Natural killer cell (primary cell): ENCODE measurements around the gene HES6. TPM values are rescaled to one million over a fixed set of nuclear protein-coding genes. Genes with fewer than 3 reads are reported as not detected.

Source experiments
- ATAC-seq, 3 donors: fragments of 150-1000 bp in 2 of 3; fragments of 200-7000 bp in 1 of 3; cut with Tn5 transposase; 1 replicate in 1 of 3; 2 replicates in 2 of 3; pipeline ENCODE4 v1.10.0; 2021; ENCODE audit warnings: mild to moderate bottlenecking in 2 of 3, moderate library complexity in 2 of 3
- DNase-seq, 2 donors: peaks; one replicate each; pipeline versions ENCODE4 v3.0.0 to v3.0.0-alpha.2; 2013 to 2021; ENCODE audit warnings: mixed read lengths in 1 of 2
- H3K27ac ChIP-seq: one replicate; pipeline ENCODE4 v1.5.1; 2013; ENCODE audit warnings: mild to moderate bottlenecking, low read length
- H3K27me3 ChIP-seq: one replicate; pipeline ENCODE4 v1.6.1; 2013; ENCODE audit warnings: low read length; ENCODE audit not compliant: control insufficient read depth, insufficient read depth
- H3K36me3 ChIP-seq: one replicate; pipeline ENCODE4 v1.6.1; 2013; ENCODE audit warnings: low read length; ENCODE audit not compliant: control insufficient read depth, insufficient read depth
- H3K4me1 ChIP-seq: one replicate; pipeline ENCODE4 v1.6.1; 2013; ENCODE audit warnings: low read length; ENCODE audit not compliant: control insufficient read depth, insufficient read depth
- H3K4me3 ChIP-seq: one replicate; pipeline ENCODE4 v1.5.1; 2013; ENCODE audit warnings: low read length
- H3K9me3 ChIP-seq: one replicate; pipeline ENCODE4 v1.6.1; 2013; ENCODE audit warnings: low read length; ENCODE audit not compliant: control insufficient read depth, insufficient read depth
- H3K27ac Mint-ChIP-seq, 2 donors: one replicate each; pipeline ENCODE4 v1.8.0; 2022; ENCODE audit warnings: mild to moderate bottlenecking in 2 of 2, mixed read lengths in 2 of 2, moderate library complexity in 1 of 2
- H3K27me3 Mint-ChIP-seq, 2 donors: one replicate each; pipeline ENCODE4 v1.8.0; 2022; ENCODE audit warnings: low read depth in 2 of 2, mixed read lengths in 2 of 2
- H3K36me3 Mint-ChIP-seq: one replicate; pipeline ENCODE4 v1.8.0; 2022; ENCODE audit warnings: mixed read lengths
- H3K4me1 Mint-ChIP-seq, 2 donors: one replicate each; pipeline ENCODE4 v1.8.0; 2022; ENCODE audit warnings: mixed read lengths in 2 of 2
- H3K4me3 Mint-ChIP-seq: one replicate; pipeline ENCODE4 v1.8.0; 2022; ENCODE audit warnings: mild to moderate bottlenecking, moderate library complexity, mixed read lengths
- H3K9me3 Mint-ChIP-seq, 2 donors: one replicate each; pipeline ENCODE4 v1.8.0; 2022; ENCODE audit warnings: mixed read lengths in 2 of 2
- CTCF ChIP-seq: fragments of 200-600 bp; IDR thresholded peaks from one replicate; pipeline ENCODE4 v1.8.0; 2022; ENCODE audit warnings: antibody characterized with exemption
- WGBS: methylation state at CpG from one replicate; pipeline ENCODE4 v1.1.7; 2013; ENCODE audit warnings: missing lambda C conversion rate; ENCODE audit not compliant: insufficient coverage; 5-methylcytosine and 5-hydroxymethylcytosine counted together
- intact Hi-C: fragments of 100-400 bp; cut with micrococcal nuclease; formaldehyde crosslinking; loops from one replicate; pipeline ENCODE4 v1.14.2; 2022
- total RNA-seq, 4 donors: library from RNA; stranded (reverse); fragments of 120-200 nt in 1 of 4; gene quantifications; one replicate each; pipeline versions ENCODE4 v1.2.3 to v1.2.4, GENCODE V29; 2013 to 2022

The HES6 gene
- total RNA-seq, 3 donors from 2014 or later (not counting 1 experiment from before 2014, with no cell fraction given), result 11.3 to 15.4 (median 13.5) TPM

- Mint-ChIP-seq H3K36me3 (no peaks in the 10 kb centered on the region), H3K9me3 (no peaks in the 10 kb centered on the region), H3K27me3 (no peaks in the 10 kb centered on the region), H3K4me1 (peaks cover 4 to 7% of the 10 kb centered on the region in 2 donors), H3K27ac (no peak overlapping the region), H3K4me3 (no peak overlapping the region)
- Histone ChIP-seq H3K4me1 (peaks cover 3% of the 10 kb centered on the region), H3K27ac (no peak overlapping the region), H3K4me3 (no peak overlapping the region), H3K9me3 (no peaks in the 10 kb centered on the region), H3K27me3 (no peaks in the 10 kb centered on the region), H3K36me3 (peaks cover 19% of the 10 kb centered on the region)
- ATAC-seq, result peak; percentile 70 to 77 (median 74)
- peak; percentile 73 to 83 for DNase-seq
- TF ChIP-seq CTCF, result peak; percentile 79
- intact Hi-C loops, result loop anchor here (1.0 kb wide), 2 partner anchors 103 to 405 kb away; no protein-coding TSS in a partner anchor
- 46% methylated on average over 13 of the region's 13 CpGs for WGBS
Measured at GRCh38 chr2:238263204-238264071, 23.6 kb upstream of the HES6 start.

GRCh38 chr2:238262496-238263122 is 22.8 kb upstream of the HES6 start:
- Mint-ChIP-seq H3K27me3 (no peaks in the 10 kb centered on the region), H3K36me3 (no peaks in the 10 kb centered on the region), H3K4me1 (peaks cover 4 to 7% of the 10 kb centered on the region in 2 donors), H3K27ac (no peak overlapping the region), H3K4me3 (no peak overlapping the region), H3K9me3 (no peaks in the 10 kb centered on the region)
- WGBS, result 94% methylated on average over 12 of the region's 12 CpGs
- H3K36me3 ChIP-seq, result peaks cover 24% of the 10 kb centered on the region
- no peak overlapping the region for H3K4me3 ChIP-seq
- intact Hi-C loops, result loop anchor here (1.0 kb wide), 2 partner anchors 102 to 404 kb away; no protein-coding TSS in a partner anchor
- DNase-seq (no peak), ATAC-seq (no peak)
- no peaks in the 10 kb centered on the region for H3K9me3 ChIP-seq
- TF ChIP-seq CTCF, result no peak
- H3K4me1 ChIP-seq, result peaks cover 3% of the 10 kb centered on the region
- no peak overlapping the region for H3K27ac ChIP-seq
- H3K27me3 ChIP-seq, result no peaks in the 10 kb centered on the region

- no peak overlapping the region for H3K4me3 Mint-ChIP-seq
- no peak for TF ChIP-seq CTCF
- H3K36me3 Mint-ChIP-seq, result no peaks in the 10 kb centered on the region
- DNase-seq, result no peak
- peaks cover 3% of the 10 kb centered on the region for H3K4me1 ChIP-seq
- H3K9me3 ChIP-seq, result no peaks in the 10 kb centered on the region
- no peak overlapping the region for H3K4me3 ChIP-seq
- peaks cover 27% of the 10 kb centered on the region for H3K36me3 ChIP-seq
- intact Hi-C loops, result no loop called here
- 95% methylated on average over 16 of the region's 16 CpGs for WGBS
- no peak overlapping the region for H3K27ac Mint-ChIP-seq
- H3K27me3 ChIP-seq, result no peaks in the 10 kb centered on the region
- ATAC-seq, result no peak
- no peaks in the 10 kb centered on the region for H3K9me3 Mint-ChIP-seq
- H3K27me3 Mint-ChIP-seq, result no peaks in the 10 kb centered on the region
- peaks cover 4 to 7% of the 10 kb centered on the region in 2 donors for H3K4me1 Mint-ChIP-seq
- no peak overlapping the region for H3K27ac ChIP-seq
Measured at GRCh38 chr2:238261718-238262375, 22.0 kb upstream of the HES6 start.
